H9 (cell line): Measurements from ENCODE around the gene BCAS1. TPM values are rescaled to one million over a fixed set of nuclear protein-coding genes. Genes with fewer than 3 reads are reported as not detected.

Source experiments
- DNase-seq: peaks from one replicate; pipeline ENCODE4 v3.0.0-alpha.2; 2017
- H2AFZ ChIP-seq: one replicate; pipeline ENCODE4 v1.6.1; 2013; ENCODE audit warnings: mild to moderate bottlenecking, low read length, control low read depth, moderate library complexity
- H2AK5ac ChIP-seq: 2 replicates; pipeline ENCODE4 v1.6.1; 2013; ENCODE audit warnings: low read length, control low read depth, mixed read lengths; ENCODE audit not compliant: insufficient read length
- H2BK120ac ChIP-seq: one replicate; pipeline ENCODE4 v1.6.1; 2013; ENCODE audit warnings: low read depth, mild to moderate bottlenecking, low read length, control low read depth, inconsistent platforms; ENCODE audit not compliant: poor library complexity, severe bottlenecking
- H2BK12ac ChIP-seq: 2 replicates; pipeline ENCODE4 v1.6.1; 2013; ENCODE audit warnings: low read length, control low read depth, mixed read lengths, low read depth; ENCODE audit not compliant: insufficient read length
- H2BK15ac ChIP-seq: 2 replicates; pipeline ENCODE4 v1.6.1; 2013; ENCODE audit warnings: low read depth, low read length, control low read depth
- H2BK20ac ChIP-seq: one replicate; pipeline ENCODE4 v1.6.1; 2013; ENCODE audit warnings: low read depth, mild to moderate bottlenecking, low read length, control low read depth, inconsistent platforms; ENCODE audit not compliant: poor library complexity, severe bottlenecking
- H2BK5ac ChIP-seq: 2 replicates; pipeline ENCODE4 v1.6.1; 2013; ENCODE audit warnings: low read length, control low read depth, mixed read lengths; ENCODE audit not compliant: insufficient read length
- H3K14ac ChIP-seq: 2 replicates; pipeline ENCODE4 v1.6.1; 2013; ENCODE audit warnings: low read length, control low read depth; ENCODE audit not compliant: insufficient read depth
- H3K18ac ChIP-seq: 2 replicates; pipeline ENCODE4 v1.6.1; 2013; ENCODE audit warnings: low read depth, mild to moderate bottlenecking, mixed read lengths, low read length, control low read depth; ENCODE audit not compliant: insufficient read length
- H3K23ac ChIP-seq: 2 replicates; pipeline ENCODE4 v1.6.1; 2013; ENCODE audit warnings: low read length, control low read depth, mixed read lengths, low read depth; ENCODE audit not compliant: insufficient read length
- H3K23me2 ChIP-seq: 2 replicates; pipeline ENCODE4 v1.6.1; 2013; ENCODE audit warnings: low read depth, mild to moderate bottlenecking, mixed read lengths, low read length, control low read depth; ENCODE audit not compliant: insufficient read length, poor library complexity, severe bottlenecking
- H3K27ac ChIP-seq: 2 replicates; pipeline ENCODE4 v1.5.1; 2013; ENCODE audit warnings: low read length, control low read depth, mixed read lengths, low read depth; ENCODE audit not compliant: insufficient read length
- H3K27me3 ChIP-seq: 2 replicates; pipeline ENCODE4 v1.6.1; 2013; ENCODE audit warnings: low read length, control low read depth, inconsistent platforms; ENCODE audit not compliant: insufficient read depth
- H3K4ac ChIP-seq: 2 replicates; pipeline ENCODE4 v1.6.1; 2013; ENCODE audit warnings: low read depth, mild to moderate bottlenecking, control low read depth, inconsistent platforms, low read length, moderate library complexity
- H3K4me1 ChIP-seq: 2 replicates; pipeline ENCODE4 v1.6.1; 2013; ENCODE audit warnings: low read length, control low read depth, inconsistent platforms; ENCODE audit not compliant: insufficient read depth
- H3K4me2 ChIP-seq: 2 replicates; pipeline ENCODE4 v1.6.1; 2013; ENCODE audit warnings: low read length, control low read depth, mixed read lengths; ENCODE audit not compliant: insufficient read length, insufficient read depth
- H3K56ac ChIP-seq: 2 replicates; pipeline ENCODE4 v1.6.1; 2013; ENCODE audit warnings: low read depth, mild to moderate bottlenecking, mixed read lengths, low read length, control low read depth; ENCODE audit not compliant: insufficient read length
- H3K79me1 ChIP-seq: 2 replicates; pipeline ENCODE4 v1.6.1; 2013; ENCODE audit warnings: low read depth, mild to moderate bottlenecking, moderate library complexity, low read length, control low read depth, inconsistent platforms; ENCODE audit not compliant: insufficient read depth, poor library complexity, severe bottlenecking
- H3K79me2 ChIP-seq: 2 replicates; pipeline ENCODE4 v1.6.1; 2013; ENCODE audit warnings: low read length, control low read depth, inconsistent platforms; ENCODE audit not compliant: insufficient read depth
- H3K9ac ChIP-seq: 2 replicates; pipeline ENCODE4 v1.6.1; 2013; ENCODE audit warnings: low read length, control low read depth, mixed read lengths; ENCODE audit not compliant: insufficient read length; ENCODE audit errors: extremely low read depth
- H3K9me3 ChIP-seq: one replicate; pipeline ENCODE4 v1.6.1; 2013; ENCODE audit warnings: low read depth, low read length, inconsistent platforms; ENCODE audit not compliant: control insufficient read depth
- H3T11ph ChIP-seq: one replicate; pipeline ENCODE4 v1.6.1; 2013; ENCODE audit warnings: mild to moderate bottlenecking, low read length, control low read depth, inconsistent platforms
- H4K20me1 ChIP-seq: one replicate; pipeline ENCODE4 v1.6.1; 2013; ENCODE audit not compliant: control insufficient read depth, insufficient read length, insufficient read depth
- H4K5ac ChIP-seq: 2 replicates; pipeline ENCODE4 v1.6.1; 2013; ENCODE audit warnings: low read depth, mild to moderate bottlenecking, mixed read lengths, low read length, control low read depth; ENCODE audit not compliant: insufficient read length
- H4K8ac ChIP-seq: replicated peaks from 2 replicates; pipeline ENCODE4 v1.6.1; 2013; ENCODE audit warnings: low read length, control low read depth, mixed read lengths, low read depth; ENCODE audit not compliant: insufficient read length
- H4K91ac ChIP-seq: 2 replicates; pipeline ENCODE4 v1.6.1; 2013; ENCODE audit warnings: low read depth, mild to moderate bottlenecking, moderate library complexity, mixed read lengths, low read length, control low read depth; ENCODE audit not compliant: insufficient read length
- H3K27ac Mint-ChIP-seq, 3 experiments: 2 replicates in 2 of 3; 3 replicates in 1 of 3; pipeline ENCODE4 v1.8.0; 2020 to 2021; ENCODE audit warnings: mixed read lengths in 3 of 3, mild to moderate bottlenecking in 1 of 3, moderate library complexity in 1 of 3
- H3K27me3 Mint-ChIP-seq: 2 replicates; pipeline ENCODE4 v1.8.0; 2021; ENCODE audit warnings: low read depth, mild to moderate bottlenecking, moderate library complexity, mixed read lengths
- H3K36me3 Mint-ChIP-seq, 3 experiments: 2 replicates in 2 of 3; 3 replicates in 1 of 3; pipeline ENCODE4 v1.8.0; 2020 to 2021; ENCODE audit warnings: low read depth in 3 of 3, mixed read lengths in 3 of 3; ENCODE audit not compliant: insufficient read depth in 1 of 3
- H3K4me1 Mint-ChIP-seq, 2 experiments: 2 replicates each; pipeline ENCODE4 v1.8.0; 2020; ENCODE audit warnings: mixed read lengths in 2 of 2
- H3K4me3 Mint-ChIP-seq, 2 experiments: 2 replicates in 1 of 2; 3 replicates in 1 of 2; pipeline ENCODE4 v1.8.0; 2020 to 2021; ENCODE audit warnings: mild to moderate bottlenecking in 2 of 2, mixed read lengths in 2 of 2, moderate library complexity in 1 of 2
- H3K9me3 Mint-ChIP-seq, 2 experiments: 2 replicates in 1 of 2; 3 replicates in 1 of 2; pipeline ENCODE4 v1.8.0; 2020; ENCODE audit warnings: mild to moderate bottlenecking in 2 of 2, mixed read lengths in 2 of 2, moderate library complexity in 1 of 2
- CTCF ChIP-seq: fragments of 200-600 bp; sonication (generic); conservative IDR thresholded peaks from 3 replicates; pipeline ENCODE4 v1.8.0; 2021; ENCODE audit warnings: antibody characterized with exemption, mild to moderate bottlenecking
- WGBS: extraction: QIAGEN DNeasy Blood & Tissue Kit; methylation state at CpG from one replicate; pipeline ENCODE4 v1.1.7; 2013; ENCODE audit warnings: missing lambda C conversion rate, low lambda C conversion rate, mixed read lengths; ENCODE audit not compliant: insufficient read length; ENCODE audit errors: extremely low coverage; 5-methylcytosine and 5-hydroxymethylcytosine counted together
- total RNA-seq: library from RNA; stranded (reverse); gene quantifications from 2 replicates; pipeline ENCODE4 v1.2.1, GENCODE V29; 2021

The BCAS1 gene
- total RNA-seq, 1 experiment from 2014 or later = 0.15 TPM

GRCh38 chr20:53985150-53985518, 85.3 kb downstream of the BCAS1 start:
- Histone ChIP-seq H3K23me2 (no peaks in the 10 kb centered on the region), H2BK20ac (no peak overlapping the region), H3K23ac (no peak overlapping the region), H3K27me3 (no peaks in the 10 kb centered on the region), H2BK120ac (no peak overlapping the region), H3K9me3 (no peaks in the 10 kb centered on the region), H2AFZ (no peak overlapping the region), H3K4me2 (no peak overlapping the region), H3K79me1 (no peaks in the 10 kb centered on the region), H3T11ph (no peak overlapping the region), H3K4me1 (no peaks in the 10 kb centered on the region), H3K14ac (no peak overlapping the region), H4K8ac (no peak overlapping the region), H4K5ac (no peak overlapping the region), H4K91ac (no peak overlapping the region), H2BK12ac (no peak overlapping the region), H2BK15ac (no peak overlapping the region), H4K20me1 (no peaks in the 10 kb centered on the region), H3K79me2 (no peaks in the 10 kb centered on the region), H2AK5ac (no peak overlapping the region), H2BK5ac (no peak overlapping the region), H3K4ac (no peak overlapping the region), H3K56ac (no peak overlapping the region), H3K18ac (no peak overlapping the region), H3K27ac (no peak overlapping the region), H3K9ac (no peak overlapping the region)
- H3K36me3 Mint-ChIP-seq = no peaks in the 10 kb centered on the region
- no peak overlapping the region for H3K4me3 Mint-ChIP-seq
- H3K27me3 Mint-ChIP-seq = no peaks in the 10 kb centered on the region
- WGBS = no CpG with 5 or more reads among the region's 8 CpGs
- no peak for TF ChIP-seq CTCF
- H3K27ac Mint-ChIP-seq = no peak overlapping the region; a peak in 1 of 7 replicates
- DNase-seq = no peak
- no peaks in the 10 kb centered on the region for H3K4me1 Mint-ChIP-seq
- no peaks in the 10 kb centered on the region; a peak in 1 of 5 replicates for H3K9me3 Mint-ChIP-seq
